GM18511 (cell line): ENCODE data around the gene PRPF40A.
"Not testable (repeated sequence)": the region's sequence is repeated elsewhere in the genome, so short reads cannot be mapped to it uniquely, and the experiment has no call there.

Experiments used
- ATAC-seq: cut with Tn5 transposase; IDR thresholded peaks from one replicate; pipeline ENCODE4 v1.9.1; 2021; ENCODE audit warnings: mild to moderate bottlenecking, moderate library complexity; ENCODE audit not compliant: unreplicated experiment

Gene PRPF40A

GRCh38 chr2:152717228-152718075 is at the start of gene PRPF40A:
Gene PRPF40A (minus strand): TSS chr2:152717461. CDS start chr2:152717439, 22 bp downstream.
- ATAC-seq = peak; percentile 70

- no peak for ATAC-seq
These were observed 49.7 kb upstream of the PRPF40A start for GRCh38 chr2:152766928-152767327.

- no peak for ATAC-seq
These were observed 46.4 kb upstream of the PRPF40A start for GRCh38 chr2:152763651-152764050.

- ATAC-seq = not testable (repeated sequence)
These were observed 45.9 kb upstream of the PRPF40A start for GRCh38 chr2:152763208-152763607.

- ATAC-seq = no peak
These were observed 44.9 kb upstream of the PRPF40A start for GRCh38 chr2:152762202-152762601.

- no peak for ATAC-seq
These were observed 44.0 kb upstream of the PRPF40A start for GRCh38 chr2:152761214-152761613.

GRCh38 chr2:152759290-152760072 is 42.2 kb upstream of the PRPF40A start:
- ATAC-seq = no peak

- ATAC-seq = no peak
These were observed 37.8 kb upstream of the PRPF40A start for GRCh38 chr2:152755029-152755428.

GRCh38 chr2:152747751-152748150 is 30.5 kb upstream of the PRPF40A start:
- not testable (repeated sequence) for ATAC-seq

- peak; percentile 81 for ATAC-seq
These were observed 25.7 kb upstream of the PRPF40A start for GRCh38 chr2:152743002-152743401.

GRCh38 chr2:152740743-152741328 is 23.6 kb upstream of the PRPF40A start:
- peak; percentile 85 for ATAC-seq

- ATAC-seq = not testable (repeated sequence)
These were observed 22.4 kb upstream of the PRPF40A start for GRCh38 chr2:152739705-152740104.

- no peak for ATAC-seq
These were observed 21.2 kb upstream of the PRPF40A start for GRCh38 chr2:152738438-152738837.

GRCh38 chr2:152737509-152737908 is 20.2 kb upstream of the PRPF40A start:
- not testable (repeated sequence) for ATAC-seq

- peak; percentile 95 for ATAC-seq
These were observed 13.5 kb upstream of the PRPF40A start for GRCh38 chr2:152730591-152731333.

- ATAC-seq = no peak
These were observed 12.6 kb upstream of the PRPF40A start for GRCh38 chr2:152729844-152730243.

GRCh38 chr2:152723918-152724317 is 6.7 kb upstream of the PRPF40A start:
- ATAC-seq = no peak

- ATAC-seq = not testable (repeated sequence)
These were observed 5.4 kb upstream of the PRPF40A start for GRCh38 chr2:152722639-152723038.

GRCh38 chr2:152720794-152721193 is 3.5 kb upstream of the PRPF40A start:
- ATAC-seq = no peak

- peak; percentile 29 for ATAC-seq
These were observed 1.8 kb upstream of the PRPF40A start for GRCh38 chr2:152718909-152719645.
